ENCODE measurements around the gene GSDMA. TPM values are rescaled to one million over a fixed set of nuclear protein-coding genes. Genes with fewer than 3 reads are reported as not detected.

The GSDMA gene
- total RNA-seq, 1 donor from 2014 or later, result not detected

DNA sequence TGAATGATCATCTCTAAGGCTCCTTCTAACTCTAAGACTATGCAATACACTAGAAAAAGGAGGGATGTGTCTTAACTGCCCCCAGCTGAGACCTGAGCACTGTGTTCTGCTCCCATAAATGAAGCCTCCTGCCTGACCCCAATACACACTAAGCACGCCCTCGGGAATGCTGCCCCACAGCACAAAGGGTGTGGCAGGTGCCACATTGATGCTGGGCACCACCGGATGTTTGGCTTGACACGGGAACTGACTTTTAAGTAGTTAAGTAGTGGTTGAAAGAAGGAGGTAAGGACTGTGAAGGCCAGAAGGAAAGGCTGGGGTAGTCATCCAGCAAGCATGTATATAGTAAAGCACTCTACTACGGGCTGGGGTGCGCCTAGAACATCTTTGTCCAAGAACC is 4.0 kb downstream of the GSDMA start:
- no peaks in the 10 kb centered on the region for H3K36me3 Mint-ChIP-seq
- no peak overlapping the region for H3K27ac Mint-ChIP-seq
- H3K4me3 Mint-ChIP-seq, result no peak overlapping the region
- no peak for DNase-seq (ENCODE audit: extremely low spot score, unreplicated experiment)
- peaks cover 63% of the 10 kb centered on the region for H3K27me3 Mint-ChIP-seq
- no peak for TF ChIP-seq CTCF (conservative IDR thresholded peaks at IDR 0.05)
- H3K9me3 Mint-ChIP-seq, result no peaks in the 10 kb centered on the region
- no peaks in the 10 kb centered on the region for H3K4me1 Mint-ChIP-seq (ENCODE audit: unreplicated experiment)

- DNase-seq (ENCODE audit: extremely low spot score, unreplicated experiment), result no peak
- H3K4me3 Mint-ChIP-seq, result no peak overlapping the region
- peaks cover 74% of the 10 kb centered on the region for H3K27me3 Mint-ChIP-seq
- H3K4me1 Mint-ChIP-seq (ENCODE audit: unreplicated experiment), result peaks cover 4% of the 10 kb centered on the region
- no peaks in the 10 kb centered on the region for H3K9me3 Mint-ChIP-seq
- no peak overlapping the region for H3K27ac Mint-ChIP-seq
- H3K36me3 Mint-ChIP-seq, result no peaks in the 10 kb centered on the region
- TF ChIP-seq CTCF (conservative IDR thresholded peaks at IDR 0.05), result no peak
Observed at GRCh38 chr17:39968761-39969160, 6.0 kb downstream of the GSDMA start.

- no peak overlapping the region for H3K4me3 Mint-ChIP-seq
- H3K27me3 Mint-ChIP-seq, result peaks cover 76% of the 10 kb centered on the region
- H3K36me3 Mint-ChIP-seq, result no peaks in the 10 kb centered on the region
- TF ChIP-seq CTCF (conservative IDR thresholded peaks at IDR 0.05), result no peak
- H3K27ac Mint-ChIP-seq, result no peak overlapping the region
- no peaks in the 10 kb centered on the region for H3K9me3 Mint-ChIP-seq
- no peak for DNase-seq (ENCODE audit: extremely low spot score, unreplicated experiment)
- H3K4me1 Mint-ChIP-seq (ENCODE audit: unreplicated experiment), result peaks cover 4% of the 10 kb centered on the region
Observed at GRCh38 chr17:39969375-39969774, 6.6 kb downstream of the GSDMA start.

GRCh38 chr17:39970157-39970692 is 7.4 kb downstream of the GSDMA start:
- no peaks in the 10 kb centered on the region for H3K9me3 Mint-ChIP-seq
- DNase-seq (ENCODE audit: extremely low spot score, unreplicated experiment), result no peak
- H3K4me3 Mint-ChIP-seq, result no peak overlapping the region
- H3K27me3 Mint-ChIP-seq, result peaks cover 71% of the 10 kb centered on the region
- H3K27ac Mint-ChIP-seq, result no peak overlapping the region
- no peak for TF ChIP-seq CTCF (conservative IDR thresholded peaks at IDR 0.05)
- H3K36me3 Mint-ChIP-seq, result no peaks in the 10 kb centered on the region
- peaks cover 4% of the 10 kb centered on the region for H3K4me1 Mint-ChIP-seq (ENCODE audit: unreplicated experiment)

- H3K27me3 Mint-ChIP-seq, result peaks cover 69% of the 10 kb centered on the region
- H3K36me3 Mint-ChIP-seq, result no peaks in the 10 kb centered on the region
- no peak overlapping the region for H3K27ac Mint-ChIP-seq
- no peak for DNase-seq (ENCODE audit: extremely low spot score, unreplicated experiment)
- no peaks in the 10 kb centered on the region for H3K9me3 Mint-ChIP-seq
- no peak overlapping the region for H3K4me3 Mint-ChIP-seq
- no peak for TF ChIP-seq CTCF (conservative IDR thresholded peaks at IDR 0.05)
- peaks cover 4% of the 10 kb centered on the region for H3K4me1 Mint-ChIP-seq (ENCODE audit: unreplicated experiment)
Observed at GRCh38 chr17:39971076-39971603, 8.3 kb downstream of the GSDMA start.

All from type B pancreatic cell (in vitro differentiated cells).